GM21529 (cell line): Measurements from ENCODE around the gene AKAP6.

Source experiments
- ATAC-seq: cut with Tn5 transposase; IDR thresholded peaks from one replicate; pipeline ENCODE4 v1.9.1; 2021; ENCODE audit not compliant: unreplicated experiment

Gene AKAP6

DNA sequence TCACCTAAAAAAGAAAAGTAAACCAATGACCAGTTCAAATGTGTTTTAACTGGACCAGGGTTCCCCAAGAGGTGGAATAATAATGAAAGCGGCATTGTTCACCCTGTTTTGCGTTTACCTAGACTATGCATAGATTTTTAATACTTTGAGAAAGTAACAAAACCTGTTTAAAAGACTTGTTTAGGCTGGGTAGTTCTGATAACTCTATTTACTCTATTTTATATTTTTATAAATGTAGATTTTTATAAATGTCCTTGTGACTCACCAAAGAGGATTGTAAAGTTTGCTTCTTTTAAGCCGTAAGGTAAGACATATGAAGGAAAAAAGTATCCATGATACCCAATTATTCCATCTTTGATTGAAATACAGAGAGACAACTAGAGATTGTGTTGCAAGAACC is 321.6 kb downstream of the AKAP6 start:
- no peak for ATAC-seq

DNA sequence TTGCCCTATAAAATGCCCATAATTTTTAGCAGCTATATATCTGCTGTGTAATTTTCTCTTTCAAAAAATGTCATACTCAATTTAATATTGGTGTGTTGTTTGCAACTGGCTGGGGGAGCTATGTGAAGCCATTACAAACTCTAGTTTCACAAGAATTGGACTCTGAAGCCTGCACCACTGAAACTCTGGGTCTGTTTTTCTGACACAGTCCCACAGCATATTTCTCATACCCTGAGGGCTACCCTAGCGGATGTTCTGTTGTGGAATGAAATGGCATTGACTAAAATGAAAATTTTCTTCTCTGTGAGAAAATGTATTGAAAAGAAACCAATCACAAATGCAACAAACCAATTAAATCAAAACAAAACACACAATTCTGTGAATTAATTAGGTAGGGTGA is 325.0 kb downstream of the AKAP6 start:
- ATAC-seq: no peak

DNA sequence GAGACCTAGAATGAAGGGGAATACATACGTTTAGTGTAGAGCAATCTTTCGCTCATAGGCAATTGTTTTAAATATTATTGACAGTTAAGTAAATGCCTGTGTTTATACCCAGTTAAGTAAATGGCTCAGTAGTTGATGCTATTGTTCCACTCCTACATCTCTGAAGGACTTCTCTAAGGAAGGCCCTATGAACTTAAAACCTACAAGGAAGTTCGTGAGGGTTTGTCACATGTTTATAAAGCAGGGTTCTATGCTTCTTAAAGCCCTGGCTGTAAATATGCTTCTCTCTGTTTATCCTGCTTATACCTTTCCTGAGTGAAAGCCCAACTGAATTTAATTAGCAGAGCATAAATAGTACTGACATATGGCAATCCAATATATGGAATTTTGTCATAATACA is 327.5 kb downstream of the AKAP6 start:
- ATAC-seq: no peak

DNA sequence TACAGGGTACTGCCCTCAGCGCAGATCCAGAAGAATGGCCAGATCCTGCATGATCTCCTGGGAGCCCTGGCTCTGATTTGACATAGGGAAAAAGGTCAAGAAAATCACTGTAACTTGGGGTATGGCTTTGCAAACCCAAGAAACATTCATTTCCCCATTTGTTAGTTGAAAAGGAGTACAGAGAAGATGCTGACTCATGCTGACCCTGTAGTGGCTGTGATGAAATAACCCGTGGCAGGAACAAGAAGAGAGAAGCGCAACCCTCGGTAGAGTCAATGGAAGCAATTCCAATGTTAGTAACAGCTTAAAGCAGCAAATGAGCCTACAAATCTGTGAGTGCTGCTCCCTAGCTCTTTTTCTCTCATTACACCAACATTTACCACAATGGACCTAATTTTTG is 328.0 kb downstream of the AKAP6 start:
- ATAC-seq: peak; percentile 72

DNA sequence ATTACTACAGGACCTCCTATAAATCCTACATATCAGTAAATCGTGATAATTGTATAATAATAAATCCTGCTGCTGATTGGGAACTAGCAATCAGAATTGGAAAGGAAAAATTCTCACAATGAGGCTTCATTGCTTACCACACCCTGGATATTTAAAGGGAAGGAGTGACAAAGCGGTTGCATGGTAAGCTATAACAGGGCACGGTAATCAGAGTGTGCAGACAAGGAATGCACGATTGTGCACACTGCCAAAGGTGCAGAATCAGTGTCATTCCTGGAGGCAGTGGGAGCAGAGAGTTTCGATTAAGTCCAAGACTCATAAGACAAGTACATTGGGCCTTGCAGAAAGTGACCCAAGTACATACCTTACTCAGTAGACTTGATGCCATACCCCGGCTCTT is 332.1 kb downstream of the AKAP6 start:
- no peak for ATAC-seq

DNA sequence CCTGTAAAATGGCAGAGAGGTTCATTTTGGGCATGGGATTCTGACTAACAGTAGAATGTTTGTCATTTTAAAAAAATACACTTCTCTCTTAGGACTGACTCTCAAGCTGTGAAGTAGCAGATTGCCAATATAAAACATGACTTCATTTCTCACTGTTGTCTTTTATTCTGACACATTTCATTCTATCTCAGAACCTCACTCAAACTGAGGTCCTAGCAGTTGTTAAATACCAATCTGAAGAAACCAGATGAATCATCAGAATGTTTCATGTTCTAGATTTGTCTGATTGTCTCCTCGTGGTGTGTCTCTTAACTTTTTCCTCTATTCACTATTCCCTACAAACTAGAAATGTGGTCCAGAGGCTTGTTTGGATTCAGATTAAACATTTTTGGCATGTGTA is 333.1 kb downstream of the AKAP6 start:
- no peak for ATAC-seq

DNA sequence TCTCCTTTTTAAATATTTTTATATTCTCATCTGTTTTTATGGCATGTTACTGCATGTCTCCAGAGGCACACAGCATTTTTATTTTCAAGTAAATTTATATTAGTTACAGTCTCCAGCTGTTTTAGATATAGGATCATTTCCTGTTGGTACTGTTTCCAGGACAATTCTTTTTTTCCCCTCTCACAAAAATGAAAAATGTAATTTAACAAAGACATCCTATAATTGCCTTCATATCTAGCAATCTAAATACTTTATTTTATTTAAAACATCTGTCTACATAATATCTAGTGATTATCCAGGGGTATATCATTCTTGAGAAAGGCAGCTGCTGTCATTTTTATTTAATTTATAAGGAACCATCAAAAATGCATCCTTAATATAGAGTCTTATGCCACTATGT is 337.2 kb downstream of the AKAP6 start:
- ATAC-seq: no peak

DNA sequence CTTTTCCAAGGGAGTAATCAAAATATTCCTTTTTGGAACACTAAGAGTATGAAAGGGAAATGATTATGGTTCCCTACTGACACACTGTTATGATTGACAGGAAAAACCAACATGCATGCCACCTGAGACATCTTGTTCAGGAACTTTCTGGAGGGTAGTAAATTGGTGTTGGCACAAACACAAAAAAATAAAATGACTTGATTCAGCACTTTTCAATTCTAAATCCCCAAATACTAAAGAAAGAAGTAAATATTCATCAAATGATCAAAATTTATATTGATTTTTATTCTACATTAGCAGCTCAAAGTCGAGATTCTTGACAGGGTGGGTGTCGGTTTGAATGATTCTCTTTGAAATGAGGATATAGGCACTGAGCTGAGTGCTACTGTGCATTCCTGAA is 338.2 kb downstream of the AKAP6 start:
- ATAC-seq: no peak

DNA sequence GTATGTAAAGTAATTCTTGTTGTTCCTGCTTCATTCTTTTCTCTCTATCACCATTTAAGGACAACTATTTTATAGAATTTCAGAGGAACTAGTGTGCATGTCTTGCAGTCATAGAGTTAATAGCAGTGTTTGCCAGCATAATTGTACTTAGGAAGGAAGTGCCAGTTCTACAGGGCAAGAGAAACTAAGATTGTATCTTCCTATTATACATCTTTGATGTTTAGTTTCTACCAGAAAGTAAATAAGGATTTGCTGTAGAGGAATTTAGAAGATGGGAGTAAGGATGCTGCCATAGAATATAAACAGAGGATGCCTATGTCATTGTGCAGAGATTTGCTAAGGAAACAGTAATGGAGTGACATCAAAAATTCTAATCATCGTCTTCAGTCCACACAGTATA is 338.7 kb downstream of the AKAP6 start:
- ATAC-seq: no peak

DNA sequence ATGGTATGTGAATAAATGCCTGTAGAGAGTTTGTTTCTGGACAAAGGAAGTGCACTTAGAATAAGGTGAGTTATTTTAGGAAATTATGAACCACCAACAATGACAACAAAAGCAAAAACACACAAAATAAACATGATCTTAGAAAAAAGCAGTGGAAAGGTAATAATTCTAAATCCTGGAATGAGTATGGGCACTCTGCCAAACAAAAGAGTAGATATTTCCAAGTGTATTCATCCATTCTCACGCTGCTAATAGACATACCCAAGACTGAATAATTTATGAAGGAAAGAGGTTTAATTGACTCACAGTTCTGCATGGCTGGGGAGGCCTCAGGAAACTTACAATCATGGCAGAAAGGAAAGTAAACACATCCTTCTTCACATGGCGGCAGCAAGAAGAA is 340.3 kb downstream of the AKAP6 start:
- no peak for ATAC-seq

DNA sequence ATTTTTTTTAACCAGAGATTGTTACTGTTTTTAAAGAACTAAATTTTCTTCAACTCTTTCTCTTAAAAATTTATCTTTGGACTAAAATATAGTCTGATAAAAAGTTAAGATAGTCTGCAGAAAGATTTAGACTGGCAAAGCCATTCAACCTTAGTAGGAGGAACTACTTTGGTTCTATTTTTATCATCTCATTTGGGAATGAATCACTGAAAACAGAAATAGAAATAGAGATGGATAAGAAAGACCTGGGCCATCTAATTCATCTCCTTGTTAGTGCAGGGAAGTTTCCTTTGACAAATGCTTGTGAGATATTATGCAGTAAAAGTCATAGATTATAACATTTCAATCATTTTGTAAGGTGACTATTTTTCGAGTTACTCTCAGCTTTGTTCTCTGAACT is 346.3 kb downstream of the AKAP6 start:
- ATAC-seq: no peak

DNA sequence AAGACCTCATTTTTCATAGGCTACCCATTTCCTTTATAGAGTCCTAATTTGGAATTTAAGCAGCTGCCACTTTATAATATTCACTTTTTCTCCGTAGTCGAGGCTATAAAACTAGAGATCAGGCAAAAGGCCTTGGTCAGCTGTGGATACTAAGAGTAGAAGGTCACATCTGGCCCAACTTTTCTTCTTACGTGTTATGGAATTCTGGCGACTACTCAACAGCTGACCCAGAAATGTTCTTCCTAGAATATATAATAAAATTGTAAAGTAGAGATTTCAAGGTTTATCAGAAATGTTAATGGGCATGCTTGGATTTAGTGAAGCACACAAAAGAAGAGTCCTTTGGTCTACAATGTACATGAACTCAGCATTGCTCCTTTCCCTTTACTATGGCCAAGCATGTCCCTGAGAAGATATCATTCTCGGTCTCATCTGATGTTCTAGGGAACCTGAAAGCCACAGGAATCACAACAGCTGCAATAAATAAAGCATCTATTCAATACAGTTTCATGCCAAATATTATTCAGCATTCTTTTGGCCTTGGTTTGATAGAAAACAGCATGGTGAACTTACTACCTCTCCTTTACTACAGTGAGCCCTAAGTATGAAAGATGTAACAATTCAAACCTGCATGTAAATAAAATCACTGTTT is 348.2 kb downstream of the AKAP6 start:
- no peak for ATAC-seq

DNA sequence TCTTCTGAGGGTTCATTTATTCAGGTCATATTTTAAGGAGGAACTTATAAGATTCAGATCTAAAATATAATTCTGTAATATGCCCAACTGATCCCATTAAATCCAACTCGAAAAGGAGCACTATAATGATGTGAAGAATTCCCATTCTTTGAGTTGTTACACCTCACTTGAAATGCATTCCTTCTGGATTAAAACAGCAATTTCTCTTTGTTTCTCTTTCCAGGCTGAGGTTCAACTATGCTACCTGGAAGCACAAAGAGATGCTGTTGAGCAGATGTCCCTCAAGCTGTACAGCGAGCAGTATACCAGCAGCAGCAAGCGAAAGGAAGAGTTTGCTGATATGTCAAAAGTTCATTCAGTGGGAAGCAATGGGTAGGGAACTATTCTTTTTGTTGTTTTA is 349.0 kb downstream of the AKAP6 start:
- ATAC-seq: no peak

DNA sequence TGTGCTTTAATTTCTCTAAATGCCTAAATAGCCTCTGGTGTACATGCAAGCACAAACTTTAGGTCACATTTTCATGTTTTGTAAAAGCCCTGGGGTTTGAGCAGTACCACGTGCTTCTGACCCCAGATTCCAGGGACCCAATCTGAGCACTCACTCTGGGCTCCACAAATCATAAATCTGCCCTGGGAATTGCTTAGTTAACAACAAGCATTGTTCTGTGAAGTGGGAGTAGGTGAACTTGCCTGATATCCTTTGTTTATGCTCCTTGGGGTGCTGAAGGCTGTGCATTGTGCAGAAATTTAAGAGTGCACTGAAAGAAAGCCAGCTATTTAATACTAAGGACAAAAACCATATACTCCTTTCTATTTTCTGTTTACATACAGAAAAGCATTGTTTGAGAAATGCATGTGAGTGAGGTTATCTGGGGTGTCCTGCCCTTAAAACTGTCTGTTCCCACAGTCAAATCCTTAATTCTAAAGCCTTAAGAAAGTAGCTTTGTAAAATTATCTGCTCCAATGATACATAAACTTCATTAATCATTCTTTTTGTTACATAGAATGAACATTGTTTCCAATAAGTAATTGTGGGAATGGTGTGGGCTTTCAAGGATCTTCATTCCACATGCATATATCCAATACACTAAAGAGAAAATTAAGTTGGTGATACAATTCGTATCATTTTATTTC is 351.0 kb downstream of the AKAP6 start:
- ATAC-seq: no peak

DNA sequence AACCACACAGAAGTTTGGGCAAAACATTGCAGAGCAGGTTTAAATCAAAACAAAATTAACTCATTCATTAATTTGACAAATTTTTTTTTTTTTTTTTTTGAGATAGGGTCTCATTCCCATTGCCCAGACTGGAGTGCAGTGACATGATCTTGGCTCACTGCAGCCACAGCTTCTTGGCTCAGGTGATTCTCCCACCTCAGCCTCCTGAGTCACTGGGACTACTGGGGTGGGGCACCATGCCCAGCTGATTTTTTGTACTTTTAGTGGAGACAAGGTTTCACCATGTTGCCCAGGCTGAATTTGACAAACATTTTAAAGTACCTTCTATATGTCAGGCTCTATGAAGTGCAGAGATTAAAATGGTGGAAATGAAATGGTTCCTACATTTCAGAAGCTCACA is 352.5 kb downstream of the AKAP6 start:
- no peak for ATAC-seq

DNA sequence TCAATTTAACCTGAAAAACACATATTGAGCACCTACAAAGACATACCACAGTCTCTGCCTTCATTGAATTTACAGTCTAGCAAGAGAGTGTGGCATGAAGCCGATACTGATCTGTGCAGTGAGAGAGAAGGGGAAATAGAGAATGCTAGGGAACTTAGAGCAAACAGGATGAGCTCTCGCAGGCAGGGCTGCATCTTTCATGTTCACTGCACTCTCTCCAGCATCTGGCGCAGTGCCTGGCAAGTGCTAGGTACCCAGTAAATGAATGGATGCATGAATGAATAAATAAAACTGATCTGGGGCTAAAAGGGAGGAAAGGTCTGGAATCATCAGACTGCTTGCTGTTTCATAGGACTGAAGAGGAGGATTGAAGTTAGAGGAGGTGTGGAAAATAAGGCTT is 353.1 kb downstream of the AKAP6 start:
- no peak for ATAC-seq

DNA sequence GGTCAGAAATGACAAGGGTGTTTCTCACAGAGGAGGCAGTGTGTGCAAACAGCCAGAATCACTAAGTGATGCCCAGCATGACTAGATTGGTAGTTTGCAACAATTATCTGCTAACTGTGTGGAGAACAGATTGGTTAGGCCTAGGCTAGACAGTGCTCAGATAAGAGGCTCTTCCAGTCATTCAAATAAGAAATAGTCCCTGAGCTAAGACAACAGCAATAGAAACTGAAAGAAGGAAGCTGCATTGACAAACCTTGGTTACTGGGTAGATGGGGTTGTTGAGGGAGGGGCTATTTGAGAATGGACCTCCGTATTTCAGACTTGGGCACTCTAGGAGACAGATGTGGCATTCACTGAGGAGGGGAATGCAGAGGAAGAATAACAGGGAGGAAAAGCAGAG is 354.6 kb downstream of the AKAP6 start:
- no peak for ATAC-seq

DNA sequence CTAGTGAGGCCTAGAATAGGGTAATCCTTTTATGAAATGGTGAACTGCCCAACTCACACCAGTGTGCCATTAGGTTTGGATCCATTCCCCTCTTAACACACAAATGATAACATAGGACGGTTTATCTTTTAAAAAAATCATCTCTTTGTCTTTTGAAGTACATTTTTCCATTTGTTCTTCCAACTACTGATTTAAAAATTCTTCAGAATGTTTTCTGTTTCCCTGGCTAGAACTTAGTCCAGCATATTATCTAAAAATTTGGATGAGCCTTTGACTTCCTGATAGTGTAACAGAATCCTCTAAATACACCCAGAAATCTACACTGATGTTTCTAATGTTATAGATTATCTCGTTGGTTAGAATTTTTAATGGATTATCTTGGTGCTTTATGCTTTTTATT is 359.8 kb downstream of the AKAP6 start:
- no peak for ATAC-seq

DNA sequence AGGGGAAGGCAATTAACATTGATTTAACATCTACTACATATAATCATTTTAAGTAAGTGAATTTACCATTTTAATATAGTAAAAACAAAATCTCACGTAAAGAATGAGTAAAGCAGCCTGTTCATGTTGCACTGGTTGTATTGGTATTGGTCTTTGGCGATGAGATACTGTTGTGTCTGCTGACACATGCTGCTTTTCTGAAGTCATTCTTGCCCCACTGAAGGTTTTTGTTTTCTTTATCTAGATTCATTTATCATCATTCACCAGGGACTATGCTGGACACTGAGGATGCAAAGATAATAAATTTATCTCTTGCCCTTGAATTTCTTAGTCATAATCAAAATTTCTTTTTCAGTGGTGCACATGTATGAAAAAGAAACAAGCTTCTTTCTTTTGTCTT is 363.3 kb downstream of the AKAP6 start:
- no peak for ATAC-seq

DNA sequence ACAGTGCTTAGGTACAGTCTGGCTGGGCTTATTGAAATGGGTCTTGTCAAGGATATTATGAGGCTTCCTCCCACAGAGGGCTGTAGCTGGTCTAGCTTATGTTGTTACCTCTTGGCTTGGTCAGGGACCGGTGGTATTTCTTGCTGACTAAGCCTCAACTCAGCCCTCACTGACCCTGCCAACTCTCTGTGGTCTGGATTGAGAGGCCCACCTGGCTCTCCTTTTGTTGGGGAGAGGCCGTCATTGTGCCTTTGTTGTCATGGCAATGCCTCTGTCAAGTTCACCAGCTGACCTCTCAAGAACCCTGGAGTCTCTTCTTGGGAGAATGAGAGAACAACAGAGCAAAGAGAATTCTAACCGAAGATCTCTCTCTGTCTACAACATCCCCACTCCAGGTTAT is 364.0 kb downstream of the AKAP6 start:
- no peak for ATAC-seq

DNA sequence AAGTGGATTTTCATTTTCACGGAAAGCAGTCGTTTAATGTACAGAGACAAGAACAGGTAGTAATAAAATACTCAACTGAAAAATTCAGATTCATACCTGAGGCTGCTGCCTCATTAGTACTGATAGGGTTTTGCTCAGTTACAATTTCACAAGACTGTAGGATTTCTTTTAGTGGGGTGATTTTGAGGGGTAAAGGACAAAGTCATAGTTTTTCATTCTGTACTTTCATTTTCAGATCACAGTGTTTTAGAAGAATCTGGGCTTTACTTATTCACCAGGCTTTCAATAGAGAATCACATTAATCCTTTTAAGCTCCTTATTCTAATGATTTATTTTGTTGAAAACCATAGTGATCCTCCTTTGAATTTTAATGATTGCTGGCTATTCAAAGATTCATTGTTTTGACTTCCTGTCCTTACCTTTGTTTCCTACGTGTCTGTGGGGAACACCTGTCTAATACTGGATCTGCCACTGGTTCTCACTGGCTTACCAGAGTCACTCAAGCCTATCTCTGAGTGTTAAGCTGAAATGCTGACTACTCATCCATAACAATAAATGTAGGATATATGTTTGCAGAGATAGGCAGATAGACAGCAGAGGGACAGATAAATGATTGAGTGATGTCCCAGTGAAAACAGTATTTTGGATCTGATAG is 365.8 kb downstream of the AKAP6 start:
- ATAC-seq: no peak

DNA sequence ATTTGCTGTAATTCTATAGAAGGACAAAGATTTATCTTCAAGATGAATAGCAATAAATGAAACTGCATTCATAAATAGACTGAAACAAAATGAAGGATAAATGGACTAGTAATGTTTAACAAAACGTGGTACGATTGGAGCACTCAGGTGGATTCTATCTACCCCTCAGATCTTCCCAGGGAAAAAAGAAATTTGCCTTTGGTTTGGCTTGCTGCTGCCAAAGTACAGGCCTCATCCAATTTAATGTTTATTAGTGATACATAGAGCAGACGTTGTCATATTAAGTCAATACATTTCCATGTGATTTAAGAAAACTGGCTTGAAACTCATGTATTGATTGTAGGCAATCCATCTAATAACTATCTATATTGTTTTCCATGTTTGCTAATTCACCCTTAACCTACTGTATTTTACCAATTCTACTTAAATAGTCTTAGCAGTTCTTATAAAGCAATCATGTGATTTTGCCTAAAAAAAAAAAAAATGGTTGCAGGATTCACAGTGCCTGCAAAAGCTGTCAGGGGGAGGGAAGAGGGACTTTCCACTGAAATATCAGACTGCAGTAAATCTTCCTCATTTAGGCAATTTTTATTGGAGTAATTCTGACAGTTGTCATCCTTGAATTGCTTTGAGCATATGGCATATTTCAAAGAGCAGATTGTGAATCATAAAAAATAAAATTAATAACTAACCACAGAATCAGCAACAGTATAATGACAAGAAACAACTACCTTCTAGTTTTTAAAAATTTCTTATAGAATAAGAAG is 367.4 kb downstream of the AKAP6 start:
- ATAC-seq: no peak
